Fibroblast of lung (primary cell): ENCODE measurements around the gene ABCC8. TPM values are rescaled to one million over a fixed set of nuclear protein-coding genes. Genes with fewer than 3 reads are reported as not detected.

Experiments
- DNase-seq, 2 donors: peaks; one replicate each; pipeline versions ENCODE4 v3.0.0 to v3.0.0-alpha.2; 2010; ENCODE audit warnings: low read depth in 2 of 2
- H2AFZ ChIP-seq: 2 replicates; pipeline ENCODE4 v1.5.1; 2012; ENCODE audit warnings: low read length, control low read depth, inconsistent platforms
- H3K27ac ChIP-seq: 2 replicates; pipeline ENCODE4 v1.5.1; 2011; ENCODE audit warnings: low read length, control low read depth; ENCODE audit not compliant: insufficient read depth
- H3K27me3 ChIP-seq: 2 replicates; pipeline ENCODE4 v1.5.1; 2011; ENCODE audit warnings: mild to moderate bottlenecking, low read length; ENCODE audit not compliant: control insufficient read depth, insufficient read depth
- H3K36me3 ChIP-seq: 2 replicates; pipeline ENCODE4 v1.5.1; 2011; ENCODE audit warnings: low read length; ENCODE audit not compliant: control insufficient read depth, insufficient read depth
- H3K4me1 ChIP-seq: 2 replicates; pipeline ENCODE4 v1.5.1; 2011; ENCODE audit warnings: low read length; ENCODE audit not compliant: control insufficient read depth, insufficient read depth; ENCODE audit errors: extremely low read depth
- H3K4me2 ChIP-seq: 2 replicates; pipeline ENCODE4 v1.5.1; 2011; ENCODE audit warnings: low read length, control low read depth; ENCODE audit not compliant: insufficient read depth; ENCODE audit errors: extremely low read depth
- H3K4me3 ChIP-seq, 4 experiments: fragments of 200-600 bp in 1 of 4; sonication (generic) in 1 of 4; replicated peaks in 1 of 4; 2 replicates each; pipeline ENCODE4 v1.5.1; 2011 to 2016; ENCODE audit warnings: low read length in 4 of 4, low read depth in 3 of 4, mild to moderate bottlenecking in 3 of 4, control low read depth in 2 of 4, inconsistent platforms in 1 of 4, mixed read lengths in 1 of 4; ENCODE audit not compliant: insufficient read depth in 1 of 4; ENCODE audit errors: control extremely low read depth in 1 of 4
- H3K79me2 ChIP-seq: 2 replicates; pipeline ENCODE4 v1.5.1; 2012; ENCODE audit warnings: mild to moderate bottlenecking, low read length, inconsistent platforms; ENCODE audit not compliant: control insufficient read depth, insufficient read depth
- H3K9ac ChIP-seq: 2 replicates; pipeline ENCODE4 v1.5.1; 2011; ENCODE audit warnings: mild to moderate bottlenecking, low read length, control low read depth; ENCODE audit not compliant: insufficient read depth
- H3K9me3 ChIP-seq: 2 replicates; pipeline ENCODE4 v1.5.1; 2012; ENCODE audit warnings: low read depth, low read length; ENCODE audit not compliant: control insufficient read depth, insufficient read depth
- H4K20me1 ChIP-seq: 2 replicates; pipeline ENCODE4 v1.5.1; 2011; ENCODE audit warnings: low read length; ENCODE audit not compliant: control insufficient read depth, insufficient read depth; ENCODE audit errors: extremely low read depth
- EZH2 ChIP-seq: IDR thresholded peaks from 2 replicates; pipeline ENCODE4 v1.5.1; 2012; ENCODE audit warnings: low read length, control low read depth, mild to moderate bottlenecking; ENCODE audit errors: missing control alignments
- polyA plus RNA-seq, 2 donors: library from polyadenylated mRNA; depleted of rRNA in 1 of 2; stranded (reverse) in 1 of 2; unstranded in 1 of 2; fragments of >200 nt; gene quantifications; 2 replicates each; pipeline ENCODE4 v1.2.1, GENCODE V29; 2011 to 2012; ENCODE audit warnings: missing spikeins in 1 of 2
- total RNA-seq: library from RNA; depleted of rRNA; stranded (reverse); fragments of >200 nt; gene quantifications from 2 replicates; pipeline ENCODE4 v1.2.1, GENCODE V29; 2014
- TF ChIP-seq, protein P1 (sequence below), 2 donors: IDR thresholded peaks in 1 of 2; conservative IDR thresholded peaks in 1 of 2; 1 replicate in 1 of 2; 2 replicates in 1 of 2; pipeline ENCODE4 v1.5.1; 2011 to 2012; ENCODE audit warnings: low read length in 2 of 2, control low read depth in 1 of 2, inconsistent platforms in 1 of 2, low read depth in 1 of 2, mild to moderate bottlenecking in 1 of 2

The ABCC8 gene
- total and polyA plus RNA-seq, 2 donors (not counting 1 experiment from before 2014, with no cell fraction given), result not detected

- no peak for TF ChIP-seq EZH2
- TF ChIP-seq, protein P1, sequence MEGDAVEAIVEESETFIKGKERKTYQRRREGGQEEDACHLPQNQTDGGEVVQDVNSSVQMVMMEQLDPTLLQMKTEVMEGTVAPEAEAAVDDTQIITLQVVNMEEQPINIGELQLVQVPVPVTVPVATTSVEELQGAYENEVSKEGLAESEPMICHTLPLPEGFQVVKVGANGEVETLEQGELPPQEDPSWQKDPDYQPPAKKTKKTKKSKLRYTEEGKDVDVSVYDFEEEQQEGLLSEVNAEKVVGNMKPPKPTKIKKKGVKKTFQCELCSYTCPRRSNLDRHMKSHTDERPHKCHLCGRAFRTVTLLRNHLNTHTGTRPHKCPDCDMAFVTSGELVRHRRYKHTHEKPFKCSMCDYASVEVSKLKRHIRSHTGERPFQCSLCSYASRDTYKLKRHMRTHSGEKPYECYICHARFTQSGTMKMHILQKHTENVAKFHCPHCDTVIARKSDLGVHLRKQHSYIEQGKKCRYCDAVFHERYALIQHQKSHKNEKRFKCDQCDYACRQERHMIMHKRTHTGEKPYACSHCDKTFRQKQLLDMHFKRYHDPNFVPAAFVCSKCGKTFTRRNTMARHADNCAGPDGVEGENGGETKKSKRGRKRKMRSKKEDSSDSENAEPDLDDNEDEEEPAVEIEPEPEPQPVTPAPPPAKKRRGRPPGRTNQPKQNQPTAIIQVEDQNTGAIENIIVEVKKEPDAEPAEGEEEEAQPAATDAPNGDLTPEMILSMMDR (conservative IDR thresholded peaks at IDR 0.05 in 1 of 2, IDR thresholded peaks at IDR 0.05 in 1 of 2; ENCODE audit: low read depth in 1 of 2, low read length in 2 of 2), result no peak
- no peak overlapping the region for H3K4me3 ChIP-seq
- peaks cover 4% of the 10 kb centered on the region for H3K27me3 ChIP-seq
Observed at GRCh38 chr11:17415523-17416104, 61.0 kb downstream of the ABCC8 start.

GRCh38 chr11:17414992-17415391 is 61.7 kb downstream of the ABCC8 start:
- Histone ChIP-seq H3K27me3 (peaks cover 4% of the 10 kb centered on the region), H3K4me3 (no peak overlapping the region), H3K36me3 (no peaks in the 10 kb centered on the region), H3K4me1 (no peaks in the 10 kb centered on the region), H3K4me2 (no peak overlapping the region), H3K27ac (no peak overlapping the region), H3K79me2 (no peaks in the 10 kb centered on the region), H3K9me3 (no peaks in the 10 kb centered on the region), H3K9ac (no peak overlapping the region), H2AFZ (no peak overlapping the region), H4K20me1 (no peaks in the 10 kb centered on the region)
- no peak for DNase-seq
- TF ChIP-seq, protein P1 (conservative IDR thresholded peaks at IDR 0.05 in 1 of 2, IDR thresholded peaks at IDR 0.05 in 1 of 2; ENCODE audit: low read depth in 1 of 2, low read length in 2 of 2), result no peak
- no peak for TF ChIP-seq EZH2

More at GRCh38 chr11:17415523-17416104, 61.0 kb downstream of the ABCC8 start:
- Histone ChIP-seq H4K20me1 (no peaks in the 10 kb centered on the region), H3K4me1 (no peaks in the 10 kb centered on the region), H2AFZ (no peak overlapping the region), H3K9ac (no peak overlapping the region), H3K79me2 (no peaks in the 10 kb centered on the region), H3K4me2 (no peak overlapping the region), H3K27ac (no peak overlapping the region), H3K9me3 (no peaks in the 10 kb centered on the region), H3K36me3 (no peaks in the 10 kb centered on the region)
- DNase-seq, result no peak

- Histone ChIP-seq H4K20me1 (no peaks in the 10 kb centered on the region), H3K9ac (no peak overlapping the region), H3K4me1 (no peaks in the 10 kb centered on the region), H3K27me3 (peaks cover 4% of the 10 kb centered on the region), H3K27ac (no peak overlapping the region), H3K4me3 (no peak overlapping the region), H3K4me2 (no peak overlapping the region), H3K9me3 (no peaks in the 10 kb centered on the region), H3K79me2 (no peaks in the 10 kb centered on the region), H3K36me3 (no peaks in the 10 kb centered on the region), H2AFZ (no peak overlapping the region)
- no peak for DNase-seq
- TF ChIP-seq, protein P1 (conservative IDR thresholded peaks at IDR 0.05 in 1 of 2, IDR thresholded peaks at IDR 0.05 in 1 of 2; ENCODE audit: low read depth in 1 of 2, low read length in 2 of 2), result no peak
- TF ChIP-seq EZH2, result no peak
Observed at GRCh38 chr11:17414317-17414737, 62.3 kb downstream of the ABCC8 start.
